NCI-H2171 (cell line): ENCODE measurements around the gene ANK2.
"Not testable (repeated sequence)": the region's sequence is repeated elsewhere in the genome, so short reads cannot be mapped to it uniquely, and the experiment has no call there.

Source experiments
- DNase-seq: peaks from one replicate; lab custom pipeline; 2025; lab: John Stamatoyannopoulos, UW

The ANK2 gene

DNA sequence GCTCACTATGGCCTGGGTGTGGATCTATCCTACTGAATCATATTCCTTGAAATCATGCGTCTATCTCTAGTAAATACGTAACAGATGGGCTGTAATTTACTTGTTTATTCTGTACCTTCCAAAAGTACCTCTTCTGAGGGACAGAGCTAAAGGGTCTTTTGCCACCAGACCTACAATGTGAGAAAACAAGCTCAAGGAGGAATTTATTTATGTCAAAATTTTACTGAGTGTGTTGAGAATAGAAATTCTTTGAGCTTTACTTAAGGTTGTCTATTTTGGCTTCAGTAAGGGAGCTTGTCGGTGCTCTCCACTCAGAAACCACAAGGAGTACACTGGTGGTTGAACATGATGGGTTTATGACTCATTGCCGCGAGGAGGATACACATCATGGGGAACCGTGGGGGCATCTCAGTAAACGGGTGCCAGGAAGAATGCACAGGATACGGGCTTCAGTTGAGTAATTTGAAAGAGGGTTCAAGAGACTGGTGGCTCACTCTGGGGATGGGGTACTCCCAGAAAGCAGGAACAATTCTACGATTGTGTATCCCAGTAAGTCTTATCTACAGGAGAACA, 3.0 kb downstream of the ANK2 start:
- DNase-seq = no peak

DNA sequence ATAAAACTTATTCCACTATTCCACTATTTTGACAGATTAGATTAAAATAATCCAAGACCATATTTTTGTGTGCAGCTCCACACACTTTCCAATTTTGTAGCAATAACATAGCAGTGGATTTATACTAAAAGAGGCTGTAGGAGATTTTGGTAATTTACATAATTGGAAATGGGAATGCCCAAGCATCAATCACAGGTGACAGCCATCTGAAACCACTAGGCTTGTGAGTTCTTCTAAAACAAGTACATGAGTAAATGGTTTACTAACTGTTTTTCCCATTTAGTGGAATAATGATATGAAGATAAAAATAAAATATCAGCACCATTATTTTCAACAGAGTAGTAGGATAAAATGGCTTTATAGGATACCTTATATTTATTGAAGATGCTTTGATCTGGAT, 4.4 kb downstream of the ANK2 start:
- DNase-seq = no peak

DNA sequence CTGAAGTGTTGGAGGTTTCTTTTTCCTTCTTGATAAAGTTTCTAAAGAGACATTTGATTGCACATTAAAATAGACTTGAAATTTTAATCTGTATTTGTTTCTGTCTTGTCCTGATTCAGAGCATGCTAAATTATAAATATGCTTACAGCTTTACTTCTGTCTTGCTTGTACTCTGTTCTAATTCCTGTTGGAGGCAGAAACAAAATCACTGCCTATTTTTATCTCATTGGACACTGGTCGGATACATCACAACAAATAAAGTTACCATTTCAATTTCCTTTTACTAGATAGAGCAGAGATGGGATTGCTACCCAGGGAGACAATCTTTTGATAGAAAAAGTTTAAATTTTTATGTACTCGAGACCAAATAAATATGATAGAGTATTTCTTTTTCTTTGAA, 6.9 kb downstream of the ANK2 start:
- no peak for DNase-seq

DNA sequence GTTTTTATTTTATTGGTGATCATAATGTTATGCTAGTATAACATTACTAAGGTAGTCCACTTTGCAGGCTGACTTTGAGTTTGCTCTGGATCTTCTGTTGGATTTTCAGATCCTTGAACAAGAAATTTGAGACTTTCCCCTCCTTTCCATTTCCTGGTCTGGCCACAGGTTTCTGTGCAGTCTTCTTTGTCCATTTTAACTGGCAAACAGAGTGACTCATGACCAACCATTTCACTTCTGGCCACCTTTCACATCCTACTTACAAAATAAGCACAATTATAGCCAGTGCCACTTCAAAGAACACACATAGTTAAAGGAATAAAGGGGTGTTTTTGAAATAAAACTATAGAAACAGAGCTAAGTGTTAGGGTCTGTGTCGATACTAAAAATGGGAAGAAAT, 8.4 kb downstream of the ANK2 start:
- DNase-seq = no peak

DNA sequence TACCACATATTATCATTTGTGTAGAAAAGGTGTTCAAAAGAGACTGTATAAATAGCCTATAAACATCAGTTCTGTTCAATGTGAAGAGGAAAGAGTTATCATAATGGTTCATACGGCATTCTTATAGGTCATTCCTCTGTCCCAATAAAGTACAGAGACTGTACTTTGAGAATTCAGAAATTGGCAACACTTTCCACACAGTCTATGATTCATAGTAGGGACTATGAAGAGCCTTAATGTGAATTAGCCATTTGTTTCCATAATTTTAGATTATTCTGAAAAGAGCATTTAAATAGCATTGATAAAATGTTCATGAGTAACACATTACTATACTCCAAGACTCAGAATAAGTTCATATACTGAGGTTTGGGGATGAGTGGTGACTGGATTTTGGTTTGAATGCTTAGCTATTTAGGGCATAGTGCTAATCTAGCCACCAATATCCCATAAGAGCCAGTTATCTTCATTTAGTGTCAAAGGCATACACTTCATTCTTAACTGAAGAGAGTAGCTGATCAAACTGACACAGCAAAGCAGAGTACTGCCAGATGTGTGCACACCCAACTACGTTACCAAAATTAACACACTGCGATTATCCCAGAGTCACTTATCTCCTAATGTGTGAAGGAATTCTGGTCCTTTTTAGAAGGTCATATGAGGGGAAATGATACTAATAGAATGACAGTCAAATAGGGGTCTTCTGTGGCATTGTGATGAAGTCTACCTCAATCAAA, 10.2 kb downstream of the ANK2 start:
- no peak for DNase-seq

DNA sequence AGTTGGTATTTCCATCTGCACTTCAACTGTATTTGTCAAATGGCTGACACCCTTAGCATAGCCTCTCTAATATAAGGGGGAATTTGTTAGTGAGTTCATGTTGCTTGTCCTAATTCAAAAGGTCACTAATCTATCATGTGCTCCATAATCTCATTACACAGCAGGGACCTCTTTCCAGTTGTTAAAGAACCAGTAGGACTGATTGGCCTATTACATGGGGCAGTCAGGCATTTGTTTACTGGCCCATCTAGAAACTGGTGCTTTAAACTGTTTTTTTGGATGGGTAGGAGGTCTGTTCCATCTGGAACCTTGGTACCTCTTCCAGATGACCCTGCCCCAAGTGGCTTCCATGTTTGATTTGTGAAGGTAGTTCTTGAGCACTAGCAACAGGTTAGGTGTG, 11.4 kb downstream of the ANK2 start:
- no peak for DNase-seq

DNA sequence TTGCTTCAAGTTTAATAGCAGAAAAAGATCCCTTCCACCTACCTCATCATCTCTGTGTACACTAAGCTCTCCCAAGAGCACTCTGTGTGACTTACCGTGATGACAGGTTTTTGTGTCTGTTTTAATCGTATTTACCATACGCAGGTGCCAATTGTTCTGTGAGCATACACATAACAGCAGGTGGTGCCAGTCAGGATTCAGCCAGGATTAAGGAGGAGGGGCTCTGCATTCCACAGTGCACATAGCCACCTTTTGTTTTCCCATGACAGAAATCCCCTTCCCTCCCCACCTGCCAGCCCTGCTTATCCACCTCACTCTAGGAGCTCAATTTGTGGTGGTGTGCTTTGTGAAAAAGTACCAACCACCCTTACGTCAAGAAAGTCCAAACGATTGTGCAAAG, 14.8 kb downstream of the ANK2 start:
- peak; percentile 60 for DNase-seq

DNA sequence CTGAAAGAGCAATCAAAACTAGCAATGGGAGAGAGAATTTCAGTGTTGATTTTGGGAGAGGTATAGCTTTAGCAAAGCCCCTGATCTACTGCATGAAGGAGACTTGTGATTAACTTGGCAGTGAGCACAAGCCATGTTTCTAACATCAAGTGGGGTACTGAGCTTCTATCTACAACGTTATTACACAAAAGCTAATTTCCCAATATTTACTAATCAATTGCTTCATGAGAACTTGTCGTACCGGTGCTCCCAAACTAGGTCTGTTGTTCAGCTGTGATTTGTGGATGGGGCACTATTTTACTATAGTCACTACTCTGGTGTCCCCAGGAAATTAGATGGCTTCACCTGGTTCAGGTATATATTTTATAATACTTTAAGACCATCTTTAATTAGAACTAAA, 16.2 kb downstream of the ANK2 start:
- DNase-seq = no peak

DNA sequence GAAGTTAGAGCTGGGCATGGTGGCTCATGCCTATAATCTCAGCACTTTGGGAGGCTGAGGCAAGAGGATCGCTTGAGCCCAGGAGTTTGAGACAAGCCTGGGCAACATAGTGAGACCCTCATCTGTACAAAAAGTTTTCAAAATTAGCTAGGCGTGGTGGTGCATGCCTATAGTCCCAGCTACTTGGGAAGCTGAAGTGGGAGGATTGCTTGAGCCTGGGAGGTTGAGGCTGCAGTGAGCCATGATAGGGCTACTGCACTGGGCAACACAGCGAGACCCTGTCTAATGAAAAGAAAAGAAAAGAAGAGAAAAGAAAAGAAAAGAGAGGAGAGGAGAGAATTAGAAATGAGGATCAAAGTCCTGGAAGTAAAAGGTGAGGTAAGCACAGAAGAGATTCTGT, 19.3 kb downstream of the ANK2 start:
- DNase-seq = not testable (repeated sequence)

DNA sequence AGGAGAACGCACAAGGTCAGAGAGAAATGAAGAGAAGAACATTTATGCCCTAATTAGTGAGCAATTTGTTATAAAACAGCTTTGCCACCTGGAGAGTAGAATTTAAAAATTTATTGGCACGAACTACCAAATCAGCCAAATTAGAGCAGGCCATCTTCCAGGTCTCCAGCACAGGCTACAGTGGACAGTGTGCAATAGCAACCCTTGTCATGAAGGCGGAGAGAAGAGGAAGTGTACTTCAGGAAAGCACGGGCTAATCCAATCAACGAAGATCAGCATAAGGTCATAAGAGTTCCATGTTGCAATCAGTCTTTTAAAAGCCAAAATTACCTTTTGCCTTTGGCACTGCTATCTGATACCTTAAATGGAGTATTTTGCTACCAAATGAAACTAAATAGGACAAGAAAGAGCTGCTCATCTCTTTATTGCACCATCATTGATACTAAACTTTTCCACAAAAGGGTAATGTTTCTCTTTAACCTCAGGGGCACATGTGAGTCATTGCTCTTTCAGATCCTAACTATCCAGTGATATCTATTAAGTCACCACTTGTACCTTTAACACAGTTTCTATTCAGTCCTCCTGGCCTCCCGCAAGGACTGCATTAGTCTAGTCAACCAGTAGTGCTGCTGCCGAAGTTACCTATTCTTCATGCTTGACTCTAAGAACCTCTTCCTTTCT, 19.9 kb downstream of the ANK2 start:
- DNase-seq = no peak

DNA sequence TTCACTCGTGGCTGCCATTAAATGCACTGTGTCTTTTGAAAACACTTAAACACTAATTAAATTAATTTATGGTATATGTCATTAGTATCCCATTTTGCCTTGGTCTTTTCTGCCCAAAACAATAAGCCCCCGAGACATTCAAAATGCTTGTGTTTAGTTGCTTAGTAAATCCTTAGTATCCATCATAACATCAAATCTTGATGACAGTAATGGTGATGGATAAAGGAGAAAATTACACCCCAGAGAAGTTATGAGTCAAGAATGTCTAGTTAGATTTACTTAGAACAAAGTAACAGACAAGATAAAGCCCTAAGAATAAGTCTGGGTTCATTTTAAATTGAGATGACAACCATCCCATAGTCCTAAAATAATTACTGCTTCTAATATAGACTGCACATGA, 21.3 kb downstream of the ANK2 start:
- DNase-seq = no peak

DNA sequence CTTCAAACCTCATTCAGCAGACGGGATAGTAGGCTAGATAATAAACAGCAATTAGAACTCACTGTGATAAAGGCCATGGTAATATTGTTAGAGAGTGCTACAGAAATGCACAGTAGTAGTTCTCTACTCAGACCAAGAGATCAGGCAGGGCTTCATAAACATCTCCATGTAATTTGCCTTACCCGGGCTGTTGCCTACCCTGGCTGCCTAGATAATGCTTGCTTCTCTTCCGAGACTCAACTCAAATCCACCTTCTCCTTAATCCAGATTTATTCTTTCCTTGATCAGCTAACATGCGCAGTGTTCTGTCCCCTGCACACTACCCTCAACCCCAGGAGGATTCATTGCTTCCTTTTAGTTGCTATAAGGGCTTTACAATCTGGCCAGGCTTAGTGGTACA, 21.8 kb downstream of the ANK2 start:
- DNase-seq = no peak

DNA sequence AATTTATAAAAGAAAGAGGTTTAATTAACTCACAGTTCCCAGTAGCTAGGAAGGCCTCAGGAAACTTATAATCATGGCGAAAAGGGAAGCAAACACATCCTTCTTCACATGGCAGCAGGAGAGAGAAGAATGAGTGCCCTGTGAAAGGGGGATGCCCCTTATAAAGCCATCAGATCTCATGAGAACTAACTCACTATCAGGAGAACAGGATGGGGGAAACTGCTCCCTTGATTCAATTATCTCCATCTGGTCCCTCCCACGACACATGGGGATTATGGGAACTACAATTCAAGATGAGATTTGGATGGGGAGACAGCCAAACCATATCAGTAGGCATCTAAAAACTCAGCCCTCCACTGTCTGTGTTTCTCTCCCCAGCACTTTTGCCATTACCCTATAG, 22.4 kb downstream of the ANK2 start:
- no peak for DNase-seq

DNA sequence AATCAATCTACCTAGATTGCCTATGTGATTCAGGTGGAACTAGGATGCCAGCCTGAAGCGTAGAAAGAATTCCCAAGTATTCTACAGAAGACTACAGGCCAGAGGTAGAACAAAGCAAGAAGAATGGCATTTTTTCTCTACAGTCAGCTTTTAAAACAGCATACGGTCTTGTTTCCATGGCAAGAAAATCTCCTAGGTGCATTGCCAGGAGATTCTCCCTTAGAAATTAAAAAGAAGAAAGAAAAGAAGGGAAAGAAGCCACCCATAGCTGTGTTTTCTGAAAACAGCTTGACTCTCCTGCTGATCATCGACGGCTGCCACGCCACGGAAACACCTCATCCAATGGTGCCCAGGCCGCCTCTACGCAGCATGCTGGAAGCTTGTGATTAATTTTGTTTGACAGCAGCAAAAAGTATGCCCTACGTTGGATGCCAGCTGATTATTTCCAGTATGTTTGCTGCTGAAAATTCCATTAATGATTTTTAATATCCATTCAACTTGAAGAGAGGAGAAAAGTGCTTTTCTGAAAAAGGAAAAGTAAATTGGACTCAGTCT, 24.1 kb downstream of the ANK2 start:
- DNase-seq = no peak

DNA sequence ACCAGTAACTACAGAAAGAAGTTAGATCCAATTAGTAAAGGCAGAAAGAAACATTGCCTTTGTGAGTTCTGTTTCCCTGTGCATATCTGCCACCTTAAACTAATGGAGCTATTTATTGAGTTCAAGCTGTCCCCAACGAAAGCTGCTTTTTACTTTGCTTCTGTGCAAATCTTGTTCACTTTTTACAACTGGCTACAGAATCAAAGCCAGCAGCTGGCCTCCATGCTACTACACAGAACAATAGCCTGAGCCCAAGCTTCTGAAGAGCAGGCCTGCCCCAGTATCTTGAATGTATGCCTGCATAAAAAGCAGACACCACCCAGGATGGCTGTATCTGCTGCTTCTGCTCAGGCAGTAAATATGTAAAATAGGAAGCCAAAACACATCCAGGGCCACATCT, 28.1 kb downstream of the ANK2 start:
- no peak for DNase-seq

DNA sequence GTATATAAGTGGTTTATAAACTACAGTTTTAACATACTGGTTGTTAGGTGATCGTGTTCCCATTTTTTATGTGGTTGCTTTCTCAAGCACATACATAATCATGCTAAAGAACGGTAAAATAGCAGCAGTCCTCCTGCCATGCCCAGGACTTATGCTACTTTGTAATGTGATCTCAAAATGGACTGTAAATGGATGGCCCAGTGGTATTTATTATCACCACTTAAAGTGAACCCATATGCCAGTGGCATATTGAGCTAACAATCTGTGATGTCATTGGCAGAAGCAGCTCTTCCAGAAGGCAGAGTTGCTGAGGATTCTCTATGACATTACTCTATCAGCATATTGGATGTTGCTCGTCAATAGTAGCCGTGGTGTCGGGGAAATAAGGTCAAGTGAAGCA, 28.6 kb downstream of the ANK2 start:
- DNase-seq = peak; percentile 59

DNA sequence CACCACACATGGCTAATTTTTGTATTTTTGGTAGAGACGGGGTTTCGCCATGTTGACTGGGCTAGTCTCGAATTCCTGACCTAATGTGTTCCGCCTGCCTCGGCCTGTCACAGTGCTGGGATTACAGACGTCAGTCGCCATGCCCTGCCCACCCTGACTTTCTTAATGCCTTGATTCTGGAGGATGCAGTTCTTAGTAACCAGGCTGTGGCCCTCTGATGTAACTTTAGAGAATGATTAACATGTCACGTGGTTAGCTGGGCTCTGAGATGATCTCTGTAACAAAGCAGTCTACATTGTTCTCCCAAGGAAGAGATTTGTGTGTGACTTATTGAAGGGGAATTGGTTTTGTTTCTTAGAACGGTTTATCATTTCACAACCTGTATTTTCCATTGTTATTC, 30.6 kb downstream of the ANK2 start:
- DNase-seq = no peak

DNA sequence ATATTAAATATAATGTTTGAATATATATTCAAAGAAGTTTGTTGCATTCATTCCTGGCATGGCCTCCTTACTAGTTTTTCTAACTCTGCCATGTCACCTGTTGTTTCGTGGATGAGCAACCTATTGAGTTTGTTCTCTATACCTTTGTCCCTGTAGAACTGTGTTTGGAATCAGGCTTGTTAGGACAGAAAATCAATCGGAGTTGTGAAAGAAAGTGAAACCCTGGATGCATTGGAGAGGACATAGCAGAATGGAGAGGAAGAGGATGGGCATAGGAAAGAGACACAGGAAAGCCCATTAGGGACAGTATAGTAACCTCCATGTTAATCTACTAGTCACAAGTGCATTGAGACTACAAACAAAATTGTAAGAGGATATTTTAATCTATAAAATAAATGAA, 31.2 kb downstream of the ANK2 start:
- no peak for DNase-seq

DNA sequence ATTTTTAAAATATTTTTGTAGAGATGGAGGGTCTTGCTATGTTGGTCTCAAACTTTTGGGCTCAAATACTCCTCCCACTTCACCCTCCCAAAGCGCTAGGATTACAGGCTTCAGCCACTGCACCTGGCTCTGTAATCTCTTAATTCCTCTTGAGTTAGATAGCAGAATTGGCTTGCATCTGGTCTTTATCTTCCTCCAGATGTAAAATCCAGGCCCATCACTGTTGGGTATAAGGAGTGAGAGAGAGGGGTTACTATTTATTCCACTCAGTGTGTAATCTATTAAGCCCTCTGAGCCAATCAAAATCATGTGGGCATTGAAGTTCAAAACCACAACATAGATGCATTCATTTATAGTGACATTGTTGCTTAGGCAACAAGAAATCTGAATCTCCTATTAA, 33.9 kb downstream of the ANK2 start:
- no peak for DNase-seq

DNA sequence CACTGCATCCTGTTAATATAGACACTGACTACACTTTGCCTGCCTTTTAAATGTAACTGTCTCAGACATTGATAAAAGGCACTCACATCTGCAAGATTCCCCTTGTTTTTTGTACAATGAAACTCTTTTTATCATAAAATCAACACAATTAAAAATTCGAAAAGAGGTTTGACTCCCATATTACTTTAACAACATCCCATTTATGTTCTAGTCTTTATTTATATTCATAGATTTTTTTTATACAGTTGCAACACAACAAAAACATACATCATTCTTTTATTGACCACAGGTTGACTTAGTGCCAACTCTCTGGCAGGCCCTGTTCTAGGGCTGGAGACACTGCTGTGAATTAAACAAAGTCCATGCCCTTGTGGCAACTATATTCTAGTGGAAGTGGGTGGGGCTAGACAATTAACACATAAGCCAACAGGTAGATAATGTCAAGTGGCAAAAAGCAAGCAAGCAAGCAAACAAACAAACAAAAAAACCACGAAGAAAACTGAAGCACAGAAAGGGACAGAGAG, 36.8 kb downstream of the ANK2 start:
- DNase-seq = no peak

DNA sequence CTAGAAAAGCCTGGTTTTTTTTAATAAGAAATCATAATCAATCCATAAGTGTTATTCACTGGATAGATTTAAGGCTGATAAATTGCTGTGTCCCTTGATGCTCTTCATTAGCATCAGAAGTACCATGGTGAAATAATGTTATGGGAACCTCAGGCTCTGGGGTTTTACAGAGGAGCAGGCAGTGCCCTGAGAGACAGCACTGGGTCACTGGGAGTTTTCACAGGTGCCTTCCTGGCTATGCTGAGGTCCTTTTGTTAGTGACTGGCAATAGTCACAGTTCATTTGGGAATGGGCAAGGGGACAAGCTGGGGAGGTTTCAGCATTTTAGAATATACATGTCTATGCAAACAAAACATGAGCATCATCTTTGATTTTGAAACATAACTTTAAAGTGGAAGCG, 38.6 kb downstream of the ANK2 start:
- DNase-seq = no peak

DNA sequence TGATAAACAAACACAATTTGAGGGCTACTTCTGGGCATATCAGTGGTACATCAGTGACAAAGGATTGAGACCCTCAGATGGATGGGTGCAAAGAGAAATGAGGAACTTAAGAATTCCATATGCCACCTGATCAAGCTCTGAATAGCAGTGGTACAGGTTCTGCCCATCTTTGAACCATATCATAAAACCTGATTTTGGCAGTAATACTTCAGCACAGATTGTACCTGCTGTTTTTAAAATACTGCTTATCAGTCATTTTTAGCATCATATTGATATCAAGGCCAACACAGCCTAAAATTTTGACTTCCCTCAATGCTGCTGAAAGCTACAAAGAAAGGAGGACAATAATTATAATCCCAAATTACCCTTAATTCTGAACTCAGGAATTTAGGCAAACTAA, 41.5 kb downstream of the ANK2 start:
- no peak for DNase-seq

DNA sequence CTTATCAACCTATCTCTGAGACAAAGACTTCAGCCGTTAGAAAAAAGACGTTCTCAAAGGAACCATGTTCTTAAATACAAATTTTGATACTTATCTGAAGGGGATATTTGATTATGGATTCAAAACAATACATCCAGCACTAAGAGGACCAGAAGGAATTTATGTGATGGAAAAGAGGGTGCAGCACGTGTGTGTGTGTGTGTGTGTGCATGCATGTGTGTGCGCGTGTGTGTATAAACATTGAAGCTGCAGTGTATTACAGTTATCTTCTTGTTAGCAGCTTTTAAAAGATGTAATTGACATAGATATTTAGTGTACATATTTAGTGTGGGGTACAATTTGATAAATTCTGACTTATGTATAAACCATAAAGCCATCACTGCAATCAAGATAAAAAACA, 44.9 kb downstream of the ANK2 start:
- DNase-seq = no peak
